Immature natural killer cell (primary cell): ENCODE data around the gene SERINC3. TPM values are rescaled to one million over a fixed set of nuclear protein-coding genes. Genes with fewer than 3 reads are reported as not detected.

Source experiments
- DNase-seq, 3 donors: peaks; one replicate each; pipeline ENCODE4 v3.0.0; 2022; ENCODE audit warnings: mixed read lengths in 1 of 3
- H3K27ac Mint-ChIP-seq, 6 donors: one replicate each; pipeline ENCODE4 v1.8.0; 2020; ENCODE audit warnings: mixed read lengths in 6 of 6, mild to moderate bottlenecking in 5 of 6, inconsistent platforms in 4 of 6, moderate library complexity in 3 of 6
- H3K27me3 Mint-ChIP-seq, 3 donors: one replicate each; pipeline ENCODE4 v1.8.0; 2020 to 2021; ENCODE audit warnings: low read depth in 3 of 3, mild to moderate bottlenecking in 3 of 3, mixed read lengths in 3 of 3, moderate library complexity in 3 of 3, inconsistent platforms in 1 of 3
- H3K36me3 Mint-ChIP-seq, 3 donors: one replicate each; pipeline ENCODE4 v1.8.0; 2020; ENCODE audit warnings: mixed read lengths in 3 of 3, inconsistent platforms in 2 of 3, mild to moderate bottlenecking in 2 of 3
- H3K4me1 Mint-ChIP-seq, 2 donors: one replicate each; pipeline ENCODE4 v1.8.0; 2020; ENCODE audit warnings: inconsistent platforms in 2 of 2, mild to moderate bottlenecking in 2 of 2, mixed read lengths in 2 of 2, moderate library complexity in 1 of 2
- H3K4me3 Mint-ChIP-seq, 5 donors: one replicate each; pipeline ENCODE4 v1.8.0; 2020; ENCODE audit warnings: mild to moderate bottlenecking in 5 of 5, mixed read lengths in 5 of 5, inconsistent platforms in 3 of 5, moderate library complexity in 3 of 5
- H3K9me3 Mint-ChIP-seq, 6 donors: one replicate each; pipeline ENCODE4 v1.8.0; 2020; ENCODE audit warnings: mild to moderate bottlenecking in 6 of 6, mixed read lengths in 6 of 6, inconsistent platforms in 4 of 6, moderate library complexity in 3 of 6
- polyA plus RNA-seq, 3 donors: library from polyadenylated mRNA; unstranded; fragments of 300-500 nt; fragmentation: Illumina TruSeq; gene quantifications; one replicate each; pipeline ENCODE4 v1.2.3, GENCODE V29; 2021

SERINC3 gene
- polyA plus RNA-seq, 3 donors from 2014 or later, result 180 to 266 (median 215) TPM

- H3K27me3 Mint-ChIP-seq, result peaks cover 4 to 23% (median 18%) of the 10 kb centered on the region in 3 donors
- peak overlapping the region in 1 of 5 donors; percentile 94 for H3K4me3 Mint-ChIP-seq
- no peaks in the 10 kb centered on the region for H3K36me3 Mint-ChIP-seq
- peak overlapping the region in 5 of 6 donors; percentile 97 to 100 (median 99) for H3K27ac Mint-ChIP-seq
- DNase-seq, result no peak
- no peaks in the 10 kb centered on the region for H3K9me3 Mint-ChIP-seq
- peaks cover 40 to 43% of the 10 kb centered on the region in 2 donors for H3K4me1 Mint-ChIP-seq
These were observed 1.9 kb upstream of the SERINC3 start for GRCh38 chr20:44523746-44524145.

GRCh38 chr20:44522841-44523240 lies 971 bp upstream of the SERINC3 start:
- peaks cover 4 to 23% (median 18%) of the 10 kb centered on the region in 3 donors for H3K27me3 Mint-ChIP-seq
- H3K4me1 Mint-ChIP-seq, result peaks cover 45 to 49% of the 10 kb centered on the region in 2 donors
- H3K27ac Mint-ChIP-seq, result peak overlapping the region; percentile 95 to 100 (median 98)
- H3K9me3 Mint-ChIP-seq, result no peaks in the 10 kb centered on the region
- peak overlapping the region; percentile 84 to 94 (median 89) for H3K4me3 Mint-ChIP-seq
- DNase-seq, result no peak
- no peaks in the 10 kb centered on the region for H3K36me3 Mint-ChIP-seq

GRCh38 chr20:44520881-44521280 lies 989 bp downstream of the SERINC3 start:
- Mint-ChIP-seq H3K36me3 (no peaks in the 10 kb centered on the region), H3K4me3 (peak overlapping the region; percentile 84 to 94 (median 89)), H3K4me1 (peaks cover 59 to 63% of the 10 kb centered on the region in 2 donors), H3K27ac (peak overlapping the region; percentile 95 to 100 (median 98)), H3K27me3 (peaks cover 4 to 20% (median 18%) of the 10 kb centered on the region in 3 donors), H3K9me3 (no peaks in the 10 kb centered on the region)
- DNase-seq, result peak in 2 of 3 donors; percentile 13 to 17

- Mint-ChIP-seq H3K4me1 (peaks cover 76 to 83% of the 10 kb centered on the region in 2 donors), H3K9me3 (no peaks in the 10 kb centered on the region), H3K36me3 (peaks cover 0 to 6% (median 5%) of the 10 kb centered on the region in 3 donors), H3K27ac (peak overlapping the region; percentile 60 to 98 (median 76)), H3K4me3 (no peak overlapping the region), H3K27me3 (peaks cover 4 to 20% (median 14%) of the 10 kb centered on the region in 3 donors)
- no peak for DNase-seq
These were observed 3.6 kb downstream of the SERINC3 start for GRCh38 chr20:44518248-44518647.

GRCh38 chr20:44517454-44517853 lies 4.4 kb downstream of the SERINC3 start:
- Mint-ChIP-seq H3K27me3 (peaks cover 4 to 20% (median 14%) of the 10 kb centered on the region in 3 donors), H3K9me3 (no peaks in the 10 kb centered on the region), H3K4me1 (peaks cover 70 to 82% of the 10 kb centered on the region in 2 donors), H3K27ac (peak overlapping the region; percentile 60 to 89 (median 76)), H3K4me3 (peak overlapping the region in 1 of 5 donors; percentile 6), H3K36me3 (peaks cover 0 to 9% (median 8%) of the 10 kb centered on the region in 3 donors)
- DNase-seq, result no peak

- H3K4me1 Mint-ChIP-seq, result peaks cover 63 to 77% of the 10 kb centered on the region in 2 donors
- peak overlapping the region; percentile 18 to 89 (median 76) for H3K27ac Mint-ChIP-seq
- no peak overlapping the region for H3K4me3 Mint-ChIP-seq
- H3K27me3 Mint-ChIP-seq, result peaks cover 0 to 11% (median 7%) of the 10 kb centered on the region in 3 donors
- no peaks in the 10 kb centered on the region for H3K9me3 Mint-ChIP-seq
- no peak for DNase-seq
- peaks cover 0 to 9% (median 9%) of the 10 kb centered on the region in 3 donors for H3K36me3 Mint-ChIP-seq
These were observed 5.4 kb downstream of the SERINC3 start for GRCh38 chr20:44516491-44516890.

GRCh38 chr20:44513871-44514270 lies 8.0 kb downstream of the SERINC3 start:
- Mint-ChIP-seq H3K27ac (peak overlapping the region; percentile 7 to 84 (median 51)), H3K9me3 (no peaks in the 10 kb centered on the region), H3K4me3 (no peak overlapping the region), H3K27me3 (no peaks in the 10 kb centered on the region), H3K4me1 (peaks cover 38 to 50% of the 10 kb centered on the region in 2 donors), H3K36me3 (peaks cover 3 to 18% (median 11%) of the 10 kb centered on the region in 3 donors)
- no peak for DNase-seq

GRCh38 chr20:44509762-44510161 lies 12.1 kb downstream of the SERINC3 start:
- Mint-ChIP-seq H3K4me1 (peaks cover 11 to 20% of the 10 kb centered on the region in 2 donors), H3K36me3 (peaks cover 3 to 29% (median 17%) of the 10 kb centered on the region in 3 donors), H3K27me3 (no peaks in the 10 kb centered on the region), H3K4me3 (no peak overlapping the region), H3K9me3 (no peaks in the 10 kb centered on the region), H3K27ac (peak overlapping the region in 1 of 6 donors; percentile 26)
- no peak for DNase-seq

- DNase-seq, result no peak
- Mint-ChIP-seq H3K4me1 (no peaks in the 10 kb centered on the region), H3K4me3 (no peak overlapping the region), H3K27ac (peak overlapping the region in 1 of 6 donors; percentile 28), H3K27me3 (no peaks in the 10 kb centered on the region), H3K9me3 (no peaks in the 10 kb centered on the region), H3K36me3 (peaks cover 23 to 37% (median 24%) of the 10 kb centered on the region in 3 donors)
These were observed 17.2 kb downstream of the SERINC3 start for GRCh38 chr20:44504402-44505307.

- H3K4me3 Mint-ChIP-seq, result no peak overlapping the region
- no peaks in the 10 kb centered on the region for H3K9me3 Mint-ChIP-seq
- peaks cover 0 to 7% of the 10 kb centered on the region in 2 donors for H3K4me1 Mint-ChIP-seq
- H3K27me3 Mint-ChIP-seq, result no peaks in the 10 kb centered on the region
- peaks cover 26 to 40% (median 32%) of the 10 kb centered on the region in 3 donors for H3K36me3 Mint-ChIP-seq
- no peak for DNase-seq
- no peak overlapping the region for H3K27ac Mint-ChIP-seq
These were observed 18.9 kb downstream of the SERINC3 start for GRCh38 chr20:44502968-44503367.

GRCh38 chr20:44501448-44501847 lies 20.4 kb downstream of the SERINC3 start:
- Mint-ChIP-seq H3K27ac (peak overlapping the region in 5 of 6 donors; percentile 5 to 29 (median 12)), H3K9me3 (no peaks in the 10 kb centered on the region), H3K27me3 (no peaks in the 10 kb centered on the region), H3K36me3 (peaks cover 35 to 48% (median 37%) of the 10 kb centered on the region in 3 donors), H3K4me1 (peaks cover 3 to 15% of the 10 kb centered on the region in 2 donors), H3K4me3 (no peak overlapping the region)
- DNase-seq, result no peak

- peak overlapping the region in 1 of 6 donors; percentile 52 for H3K27ac Mint-ChIP-seq
- H3K36me3 Mint-ChIP-seq, result peaks cover 41 to 58% (median 42%) of the 10 kb centered on the region in 3 donors
- H3K4me3 Mint-ChIP-seq, result no peak overlapping the region
- no peak for DNase-seq
- H3K9me3 Mint-ChIP-seq, result no peaks in the 10 kb centered on the region
- H3K27me3 Mint-ChIP-seq, result no peaks in the 10 kb centered on the region
- H3K4me1 Mint-ChIP-seq, result peaks cover 3 to 15% of the 10 kb centered on the region in 2 donors
These were observed 21.6 kb downstream of the SERINC3 start for GRCh38 chr20:44500221-44500620.

- Mint-ChIP-seq H3K4me1 (peaks cover 12 to 24% of the 10 kb centered on the region in 2 donors), H3K4me3 (no peak overlapping the region), H3K27ac (peak overlapping the region in 2 of 6 donors; percentile 24 to 58), H3K36me3 (peaks cover 38 to 69% (median 47%) of the 10 kb centered on the region in 3 donors), H3K9me3 (no peaks in the 10 kb centered on the region), H3K27me3 (peaks cover 0 to 3% (median 0%) of the 10 kb centered on the region in 3 donors)
- DNase-seq, result no peak
These were observed 24.1 kb downstream of the SERINC3 start for GRCh38 chr20:44497761-44498160.

GRCh38 chr20:44496976-44497375 lies 24.9 kb downstream of the SERINC3 start:
- Mint-ChIP-seq H3K36me3 (peaks cover 34 to 66% (median 45%) of the 10 kb centered on the region in 3 donors), H3K27me3 (peaks cover 0 to 5% (median under 1%) of the 10 kb centered on the region in 3 donors), H3K4me3 (no peak overlapping the region), H3K4me1 (peaks cover 20 to 32% of the 10 kb centered on the region in 2 donors), H3K27ac (peak overlapping the region in 2 of 6 donors; percentile 47 to 63), H3K9me3 (no peaks in the 10 kb centered on the region)
- DNase-seq, result no peak
